NCI-H446 treated with DMSO at 0.1 percent for 48 hours (cell line): Measurements from ENCODE around the gene TMEM9.

Experiments
- DNase-seq: peaks from one replicate; lab custom pipeline; 2025; lab: John Stamatoyannopoulos, UW

Gene TMEM9

GRCh38 chr1:201104141-201104540 is 50.1 kb downstream of the TMEM9 start:
- DNase-seq = no peak

GRCh38 chr1:201103666-201104065 is 50.6 kb downstream of the TMEM9 start:
- no peak for DNase-seq

GRCh38 chr1:201100169-201100930 is 53.9 kb downstream of the TMEM9 start:
- no peak for DNase-seq

- no peak for DNase-seq
These were observed 55.1 kb downstream of the TMEM9 start for GRCh38 chr1:201098992-201099677.

- DNase-seq = no peak
These were observed 57.1 kb downstream of the TMEM9 start for GRCh38 chr1:201096977-201097856.

GRCh38 chr1:201096041-201096461 is 58.2 kb downstream of the TMEM9 start:
- DNase-seq = no peak

- no peak for DNase-seq
These were observed 58.7 kb downstream of the TMEM9 start for GRCh38 chr1:201095581-201095980.

- DNase-seq = no peak
These were observed 59.4 kb downstream of the TMEM9 start for GRCh38 chr1:201094832-201095231.

GRCh38 chr1:201093962-201094361 is 60.3 kb downstream of the TMEM9 start:
- DNase-seq = no peak

GRCh38 chr1:201093561-201093960 is 60.7 kb downstream of the TMEM9 start:
- DNase-seq = no peak

- no peak for DNase-seq
These were observed 61.5 kb downstream of the TMEM9 start for GRCh38 chr1:201092738-201093137.

GRCh38 chr1:201091256-201091655 is 63.0 kb downstream of the TMEM9 start:
- no peak for DNase-seq

- DNase-seq = no peak
These were observed 63.7 kb downstream of the TMEM9 start for GRCh38 chr1:201090541-201090940.

GRCh38 chr1:201089596-201089995 is 64.7 kb downstream of the TMEM9 start:
- no peak for DNase-seq

GRCh38 chr1:201088901-201089525 is 65.3 kb downstream of the TMEM9 start:
- no peak for DNase-seq

GRCh38 chr1:201088395-201088794 is 65.9 kb downstream of the TMEM9 start:
- no peak for DNase-seq

GRCh38 chr1:201085902-201086735 is 68.2 kb downstream of the TMEM9 start:
- DNase-seq = no peak
